CD4-positive, alpha-beta T cell treated with Interleukin-17A for 1 hour (primary cell): ENCODE measurements around the gene POLR2J3.
"Not testable (repeated sequence)": the region's sequence is repeated elsewhere in the genome, so short reads cannot be mapped to it uniquely, and the experiment has no call there.

Experiments used
- DNase-seq: peaks from one replicate; pipeline ENCODE4 v3.0.0-alpha.2; 2020

Gene POLR2J3

DNA sequence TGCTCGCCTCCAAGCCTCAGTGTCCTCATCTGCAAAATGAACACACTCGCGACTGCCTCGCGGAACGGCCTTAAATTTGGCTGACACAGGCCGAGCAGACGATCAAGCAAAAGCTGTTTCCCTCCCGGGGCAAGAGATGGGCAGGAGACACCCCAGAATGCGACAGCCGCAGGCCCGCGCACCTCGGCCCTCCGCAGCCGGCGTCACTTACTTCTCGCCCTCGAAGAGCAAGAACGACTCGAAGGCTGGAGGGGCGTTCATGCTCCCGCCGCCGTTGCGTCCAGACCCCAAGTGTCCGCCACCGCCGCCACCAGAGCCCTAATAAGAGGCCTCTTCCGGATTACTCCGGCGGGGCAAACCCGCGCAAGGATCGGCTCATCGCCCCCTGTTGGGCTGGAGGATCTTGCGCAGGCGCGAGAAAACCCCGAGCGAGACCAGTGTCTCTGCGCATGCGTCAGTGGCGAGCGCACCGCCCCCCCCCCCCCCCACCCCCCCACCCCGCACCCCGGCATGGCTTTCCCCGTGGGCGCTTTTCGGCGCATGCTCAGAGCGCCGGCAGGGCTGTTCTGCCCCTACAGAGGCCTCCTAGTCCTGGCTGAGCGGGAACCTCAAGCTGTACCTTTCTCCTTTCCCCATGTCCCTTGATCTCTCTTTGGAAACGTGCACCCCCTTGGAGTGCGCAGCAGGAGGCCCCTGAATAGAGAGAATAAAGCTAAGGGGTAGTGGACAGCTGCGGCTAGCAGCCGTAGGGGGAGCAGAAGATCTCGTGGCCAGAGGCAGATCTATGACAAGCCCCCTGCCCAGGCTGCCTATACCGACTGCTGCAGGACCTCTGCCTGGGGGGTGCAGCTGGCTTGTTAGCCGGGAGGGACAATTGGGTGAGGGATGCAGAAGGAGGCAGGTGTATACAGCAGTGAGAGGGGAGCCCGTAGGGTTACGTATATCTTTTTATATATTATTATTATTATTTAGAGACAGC, at the start of gene POLR2J3:
Gene POLR2J3 (minus strand): TSS at position 323 of the 979 bp plus-strand sequence. CDS start 62 bp downstream, at position 261.
- DNase-seq = peak; percentile 97

DNA sequence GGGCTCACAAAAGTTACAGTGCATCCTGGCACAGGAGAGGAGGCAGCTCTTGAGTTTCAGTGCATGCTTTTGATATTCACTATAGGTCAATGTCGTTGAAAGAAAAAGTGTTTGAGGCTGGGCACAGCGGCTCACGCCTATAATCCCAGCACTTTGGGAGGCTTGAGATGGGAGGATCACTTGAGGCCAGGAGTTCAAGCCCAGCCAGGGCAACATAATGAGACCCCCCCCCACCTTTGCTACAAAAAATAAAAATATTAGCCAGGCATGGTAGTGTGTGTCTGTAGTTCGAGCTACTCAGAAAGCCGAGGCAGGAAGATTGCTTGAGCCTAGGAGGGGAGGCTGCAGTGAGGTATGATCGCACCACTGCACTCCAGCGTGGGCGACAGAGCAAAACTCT, 45.7 kb upstream of the POLR2J3 start:
- DNase-seq = not testable (repeated sequence)

DNA sequence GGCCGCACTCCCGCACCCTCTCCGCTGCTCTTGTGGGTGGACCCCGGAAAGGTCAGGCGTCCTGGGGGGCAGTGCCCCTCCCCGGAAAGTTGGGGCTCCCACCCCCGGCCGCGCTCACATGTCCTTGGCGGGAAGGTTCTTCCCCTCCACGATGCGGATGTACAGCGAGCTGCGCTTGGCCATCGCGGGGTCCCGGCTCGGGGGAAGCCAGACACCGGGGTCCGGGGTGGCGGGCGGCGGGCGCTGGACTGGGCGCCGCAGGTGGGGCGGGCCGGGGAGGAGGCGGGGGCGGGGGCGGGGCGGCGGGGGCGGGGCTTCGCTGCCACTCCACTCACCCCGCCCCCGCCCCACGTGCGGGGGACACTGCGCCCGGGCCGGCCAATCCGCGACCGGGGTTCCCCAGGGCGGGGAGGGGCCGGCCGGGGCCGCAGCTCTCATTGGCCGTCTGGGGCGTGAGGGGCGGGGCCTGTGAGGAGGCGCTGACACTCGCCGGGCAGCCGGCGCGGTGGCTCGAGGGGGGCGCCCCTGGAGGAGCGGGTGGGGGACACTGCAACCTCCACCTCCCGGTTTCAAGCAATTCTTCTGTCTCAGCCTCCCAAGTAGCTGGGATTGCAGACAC, 44.2 kb upstream of the POLR2J3 start, which contains the start of gene RASA4:
Gene RASA4 (minus strand): TSS at position 250 of the 619 bp plus-strand sequence. CDS start 67 bp downstream, at position 183.
- DNase-seq = peak; percentile 53

DNA sequence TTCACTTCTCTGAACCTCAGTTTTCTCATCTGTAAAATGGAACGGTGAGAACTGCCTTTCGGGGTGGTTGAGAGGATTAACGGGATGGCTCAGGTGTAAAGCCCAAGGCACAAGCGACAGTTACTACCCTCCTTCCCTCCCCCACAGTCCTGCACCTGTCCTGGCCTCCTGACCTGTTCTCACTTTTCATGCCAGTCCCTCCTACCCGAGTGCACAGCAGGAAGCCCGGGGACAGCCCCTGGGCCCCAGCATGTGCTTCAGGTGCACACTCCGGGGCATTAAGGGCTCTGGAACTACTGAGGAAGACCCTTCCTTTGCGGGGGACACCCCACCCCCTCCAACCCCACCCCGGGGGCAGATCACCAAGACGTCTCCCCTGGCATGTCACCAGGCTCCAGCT, 43.5 kb upstream of the POLR2J3 start:
- not testable (repeated sequence) for DNase-seq

DNA sequence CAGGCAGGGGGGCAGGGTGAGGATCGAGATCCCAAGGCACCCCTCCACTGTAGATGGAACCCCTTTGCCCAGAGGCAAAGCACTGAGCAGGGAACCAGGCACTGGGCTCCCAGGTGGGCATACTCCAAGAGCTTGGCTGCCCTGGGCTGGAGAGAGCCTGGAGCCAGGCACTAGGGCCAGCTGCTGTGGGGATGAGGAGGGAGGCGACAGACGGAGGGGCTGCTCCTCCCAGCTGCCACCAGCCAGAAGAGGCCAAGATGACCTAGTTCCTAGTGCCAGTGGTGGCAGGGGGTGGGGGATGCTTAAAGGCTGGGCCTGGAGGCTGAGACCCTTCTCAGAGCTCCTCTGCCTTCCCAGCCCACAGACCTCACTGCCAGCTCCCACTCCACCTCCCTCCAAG, 42.5 kb upstream of the POLR2J3 start:
- not testable (repeated sequence) for DNase-seq

DNA sequence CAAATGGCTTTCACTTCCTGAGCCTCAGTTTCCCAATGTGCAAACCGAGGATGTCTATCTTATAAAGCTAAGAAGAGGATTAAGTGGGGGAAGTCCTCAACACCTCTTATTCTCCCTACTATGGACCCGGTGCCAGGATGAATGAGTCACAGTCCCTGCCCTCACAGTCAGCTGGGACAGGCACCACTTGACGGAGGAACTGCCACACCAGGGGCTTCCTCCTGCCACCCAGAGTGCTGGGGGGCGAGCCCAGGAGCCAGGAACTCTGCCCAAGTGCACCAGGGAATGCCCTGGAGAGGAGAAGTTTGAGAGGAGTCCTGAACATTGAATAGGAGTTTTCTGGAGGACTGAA, 41.9 kb upstream of the POLR2J3 start:
- DNase-seq = not testable (repeated sequence)

DNA sequence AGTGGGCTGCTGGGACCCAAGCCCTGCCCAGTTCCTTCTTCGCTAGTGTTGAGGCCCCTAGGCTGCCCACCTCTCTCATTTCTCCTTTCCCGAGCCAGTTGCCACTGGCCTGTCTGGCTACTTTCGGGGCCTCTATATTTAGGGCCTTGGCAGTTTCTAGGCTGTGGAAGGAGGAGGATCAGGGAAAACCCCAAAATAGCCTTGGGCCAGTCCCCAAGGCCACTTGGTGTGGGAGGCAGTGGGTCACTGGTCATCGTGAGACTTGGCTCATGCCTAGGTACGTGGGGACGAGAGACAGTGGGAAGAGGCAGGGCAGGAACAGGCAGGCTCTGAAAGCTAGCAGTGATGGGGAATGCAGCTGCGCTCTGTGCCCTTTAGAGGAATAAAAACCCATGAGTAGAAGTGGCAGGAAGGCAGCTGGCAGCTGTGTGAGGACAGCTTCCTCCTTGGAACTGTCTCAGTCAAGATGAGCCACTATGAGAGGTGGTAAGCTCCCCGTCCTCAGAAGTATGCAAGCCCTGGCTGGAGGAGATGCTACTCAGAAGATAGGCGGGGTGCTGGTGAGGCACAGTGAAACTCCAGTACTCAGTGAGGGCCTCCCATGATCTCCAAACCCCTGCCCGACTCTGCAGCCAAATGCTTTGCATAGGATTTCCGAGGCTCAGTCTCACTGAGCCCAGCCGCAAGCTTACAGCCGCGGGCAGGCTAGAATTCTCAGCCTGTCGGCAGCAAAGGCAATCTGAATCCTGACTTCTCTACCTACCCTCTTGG, 41.4 kb upstream of the POLR2J3 start:
- not testable (repeated sequence) for DNase-seq

DNA sequence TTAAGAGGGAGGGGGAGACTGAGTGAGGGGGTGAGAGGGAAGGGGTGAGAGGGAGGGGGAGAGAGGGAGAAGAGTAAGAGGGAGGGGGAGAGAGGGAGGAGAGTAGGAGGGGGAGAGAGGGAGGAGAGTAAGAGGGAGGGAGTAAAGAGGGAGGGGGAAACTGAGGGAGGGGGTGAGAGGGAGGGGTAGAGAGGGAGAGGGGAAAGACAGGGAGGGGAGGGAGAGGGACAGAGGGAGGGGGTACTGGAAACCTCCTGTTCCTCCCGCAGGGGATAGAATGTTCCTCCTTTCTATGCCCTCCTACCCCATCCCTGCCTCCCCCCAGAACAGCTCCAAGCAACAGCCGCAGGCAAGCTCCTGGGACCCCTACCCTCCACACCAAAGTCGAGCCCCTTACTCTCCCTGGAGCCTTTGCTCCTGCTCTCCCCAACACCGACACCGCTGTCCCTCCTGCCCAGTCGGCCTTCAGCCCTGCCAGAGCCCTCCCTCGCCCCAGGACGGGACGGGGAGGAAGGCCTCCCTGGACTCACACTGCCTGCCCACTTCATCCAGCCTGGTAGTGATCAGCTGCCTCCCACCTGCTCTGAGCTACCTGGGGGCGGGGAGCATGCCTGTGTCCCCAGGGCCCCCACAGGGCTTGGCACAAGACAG, 39.4 kb upstream of the POLR2J3 start:
- not testable (repeated sequence) for DNase-seq

DNA sequence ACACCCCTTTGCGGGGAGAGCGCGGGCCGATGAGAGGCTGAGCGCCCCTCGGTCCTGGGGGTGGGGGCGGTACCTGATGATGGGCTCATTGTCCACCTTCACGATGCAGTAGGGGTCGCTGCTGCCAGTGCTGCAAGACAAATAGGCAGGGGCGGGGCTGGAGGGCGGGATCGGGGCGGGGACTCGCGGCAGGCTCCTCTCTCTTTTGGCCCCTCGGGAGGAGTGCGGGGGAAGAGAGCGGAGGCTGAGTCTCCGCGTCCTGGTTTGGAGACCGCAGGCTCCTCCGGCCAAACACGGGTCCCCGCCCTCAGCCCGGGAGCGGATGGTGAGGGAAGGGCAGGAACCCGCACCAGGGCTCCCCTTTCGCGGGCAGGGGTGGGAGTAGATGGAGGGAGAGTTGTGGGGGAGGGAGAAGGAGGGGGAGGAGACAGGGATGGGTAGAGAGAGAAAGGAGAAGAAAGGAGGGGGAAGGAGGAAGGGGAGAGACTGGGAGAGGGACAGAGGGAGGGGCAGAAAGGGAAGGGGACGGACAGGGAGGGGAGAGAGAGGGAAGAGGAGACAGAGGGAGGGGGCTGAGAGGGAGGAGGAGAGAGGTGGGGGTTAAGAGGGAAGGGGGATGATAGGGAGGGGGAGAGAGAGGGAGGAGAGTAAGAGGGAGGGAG, 38.8 kb upstream of the POLR2J3 start:
- not testable (repeated sequence) for DNase-seq

DNA sequence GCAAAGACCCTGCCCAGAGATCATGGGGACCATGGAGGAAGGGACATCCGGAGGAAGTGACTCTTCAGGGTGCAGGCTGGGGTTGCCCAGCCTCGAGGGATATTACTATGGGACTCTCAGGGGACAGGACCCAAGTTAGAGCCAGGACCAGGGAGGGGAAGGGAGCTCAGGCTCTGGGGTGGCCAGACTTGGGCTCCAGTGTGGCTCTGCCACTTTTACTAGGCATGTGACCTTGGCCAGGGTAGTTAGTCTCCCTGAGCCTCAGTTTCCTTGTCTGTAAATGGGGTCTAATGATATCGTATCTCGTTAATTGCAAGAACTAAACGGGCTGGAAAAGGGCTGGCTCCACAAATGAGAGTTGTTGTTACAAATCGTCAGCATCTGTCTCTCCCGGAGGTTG, 38.1 kb upstream of the POLR2J3 start:
- not testable (repeated sequence) for DNase-seq

DNA sequence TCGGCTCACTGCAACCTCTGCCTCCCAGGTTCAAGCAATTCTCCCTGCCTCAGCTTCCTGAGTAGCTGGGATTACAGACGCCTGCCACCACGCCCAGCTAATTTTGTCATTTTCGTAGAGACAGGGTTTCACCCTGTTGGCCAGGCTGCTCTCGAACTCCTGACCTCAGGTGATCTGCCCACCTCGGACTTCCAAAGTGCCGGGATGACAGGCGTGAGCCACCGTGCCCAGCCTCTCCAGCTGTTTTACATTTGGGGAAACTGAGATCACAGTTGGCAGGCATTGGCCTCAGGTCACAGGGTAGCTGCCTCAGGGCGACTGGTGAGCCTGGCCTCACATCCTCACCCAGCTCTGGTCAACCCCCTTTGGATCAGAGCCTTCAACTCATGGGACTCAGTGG, 37.4 kb upstream of the POLR2J3 start:
- DNase-seq = not testable (repeated sequence)

DNA sequence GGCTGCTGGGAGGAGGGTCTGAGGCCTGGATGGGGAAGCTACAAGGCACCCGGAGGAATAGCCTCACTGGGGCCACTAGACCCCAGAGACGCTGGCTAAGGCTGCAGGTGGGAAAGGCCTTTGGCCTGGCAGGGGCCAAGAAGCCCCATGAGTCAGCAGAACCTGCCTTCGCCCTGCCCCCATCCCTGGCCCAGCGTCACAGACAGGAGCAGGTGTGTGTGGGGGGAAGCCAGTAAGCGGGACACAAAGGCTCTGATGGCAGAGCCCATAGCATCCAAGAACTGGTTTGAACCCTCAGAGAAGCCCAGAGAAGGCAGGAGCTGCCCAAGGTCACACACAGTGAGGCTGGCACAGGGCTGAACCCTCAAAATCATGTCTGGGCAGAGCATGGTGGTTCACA, 34.5 kb upstream of the POLR2J3 start:
- not testable (repeated sequence) for DNase-seq

DNA sequence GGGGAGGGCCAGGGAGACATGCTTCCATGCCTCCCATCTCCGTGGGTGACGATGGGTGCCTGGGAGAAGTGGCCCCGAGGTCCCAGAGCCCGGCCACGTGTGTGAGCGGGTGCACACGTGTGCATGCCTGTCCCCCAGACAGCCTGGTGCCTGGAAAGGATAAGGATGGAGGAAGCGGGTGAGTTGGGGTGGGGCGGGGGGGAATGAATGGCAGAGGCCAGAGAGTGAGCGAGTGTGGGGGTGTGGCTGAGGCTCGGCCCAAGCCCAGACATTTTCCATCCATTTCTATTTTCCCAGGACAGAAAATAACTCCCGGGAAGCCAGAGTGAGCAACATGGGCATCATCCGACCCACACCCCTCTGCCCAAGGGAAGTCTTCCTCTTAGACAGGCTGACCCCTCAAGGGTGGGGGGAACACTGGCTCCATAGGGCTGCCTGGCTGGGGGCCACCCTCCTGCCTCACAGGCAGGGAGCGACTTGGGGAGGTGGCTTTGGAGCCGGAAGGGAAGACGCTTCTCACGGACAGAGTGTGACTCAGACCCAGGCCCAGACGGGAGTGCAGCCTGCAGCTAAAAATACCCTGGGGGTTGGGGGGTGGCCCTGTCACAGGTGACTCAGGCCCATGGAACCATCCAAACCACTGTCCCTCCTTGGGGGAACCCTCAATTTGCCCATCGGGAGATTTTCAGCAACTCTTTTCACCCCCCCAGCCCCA, 32.2 kb upstream of the POLR2J3 start:
- DNase-seq = not testable (repeated sequence)

DNA sequence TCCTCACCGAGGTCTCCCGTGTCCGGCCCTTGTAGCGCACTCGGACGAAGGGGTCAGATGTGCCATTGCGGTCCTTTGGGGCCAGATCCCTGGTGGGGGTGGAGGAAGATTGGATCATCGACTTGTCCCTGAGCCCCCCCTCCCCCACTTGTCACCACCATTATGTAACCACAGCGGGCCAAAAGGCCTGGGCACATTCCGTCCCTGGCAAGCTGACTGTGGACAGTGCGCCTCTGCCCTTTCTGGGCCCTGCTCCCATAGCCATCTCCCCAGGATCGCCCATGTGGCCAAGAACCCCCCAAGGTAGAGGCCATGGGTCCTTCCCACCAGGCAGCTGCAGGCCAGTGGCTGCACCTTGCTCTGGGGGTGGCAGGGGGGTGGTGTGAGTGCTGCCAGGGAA, 29.9 kb upstream of the POLR2J3 start:
- DNase-seq = not testable (repeated sequence)

DNA sequence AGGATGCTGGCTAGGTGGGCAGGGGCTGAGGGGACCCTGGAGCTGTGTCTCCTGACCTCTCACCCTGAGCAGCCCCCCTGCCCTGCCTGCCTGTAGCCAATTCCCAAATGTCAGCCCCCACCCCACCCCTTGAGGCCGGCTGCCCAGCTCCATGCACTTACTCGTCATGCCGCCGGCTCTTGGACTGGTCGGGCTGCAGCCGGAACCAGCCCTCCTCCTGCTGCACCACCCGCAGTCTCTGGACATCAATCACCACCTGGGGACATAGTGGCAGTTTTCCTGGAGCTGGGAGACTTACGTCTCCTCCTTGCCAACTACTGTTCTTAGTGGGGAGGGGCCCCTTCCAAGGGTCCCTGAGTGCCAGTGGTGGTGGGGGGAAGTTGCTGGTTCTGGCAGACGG, 27.3 kb upstream of the POLR2J3 start:
- DNase-seq = not testable (repeated sequence)

DNA sequence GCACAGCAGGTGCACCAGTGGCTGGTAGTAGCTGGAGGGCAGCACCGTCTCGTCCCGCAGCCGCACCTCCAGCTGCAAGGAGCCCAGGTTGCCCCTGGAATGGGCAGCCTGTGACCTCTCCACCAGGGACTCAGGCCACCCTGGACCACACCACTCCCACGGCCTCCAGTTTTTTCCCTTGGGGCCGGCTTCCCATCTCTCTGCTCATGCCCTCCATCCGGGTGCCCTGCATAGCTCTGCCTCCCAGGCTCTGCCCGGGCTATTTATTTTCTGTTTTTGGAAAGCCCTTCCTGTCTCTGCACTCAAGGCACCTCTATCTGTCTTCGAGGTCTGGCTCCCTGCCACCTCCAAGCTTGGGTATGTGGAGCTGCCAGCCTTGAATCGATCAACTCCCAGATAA, 23.7 kb upstream of the POLR2J3 start:
- DNase-seq = not testable (repeated sequence)

DNA sequence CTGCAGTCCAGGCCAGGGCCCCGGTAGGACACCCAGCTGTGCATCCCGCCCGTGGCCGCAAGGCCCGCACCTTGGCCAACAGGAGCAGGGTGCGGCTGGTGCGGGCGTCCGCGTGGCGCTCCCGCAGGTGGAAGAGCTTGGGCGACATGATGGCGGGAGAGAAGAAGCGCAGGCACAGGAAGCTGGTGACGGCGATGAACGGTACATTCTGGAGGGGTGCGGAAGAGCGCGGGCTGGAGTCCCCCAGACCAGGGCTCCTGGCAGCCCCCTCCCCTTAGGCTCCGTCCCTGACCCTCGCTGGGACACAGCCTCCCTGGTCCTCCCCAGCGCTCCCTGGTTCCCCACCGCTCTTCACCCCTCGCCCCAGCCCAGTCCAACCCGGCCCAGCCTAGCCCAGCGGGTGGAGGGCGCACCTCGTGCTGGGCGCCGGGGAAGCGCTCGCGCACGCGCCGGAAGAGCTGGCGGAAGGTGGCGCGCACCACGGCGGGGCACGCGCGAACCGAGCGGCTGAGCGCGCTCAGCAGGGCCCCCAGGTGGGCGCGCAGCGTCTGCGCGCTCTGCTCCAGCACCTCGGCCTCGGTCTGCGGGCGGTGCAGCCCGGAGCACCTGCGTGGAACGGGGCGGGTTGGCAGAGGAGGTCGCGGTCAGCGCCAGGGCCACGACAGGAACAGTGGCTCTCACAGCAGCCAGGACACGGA, 21.4 kb upstream of the POLR2J3 start:
- not testable (repeated sequence) for DNase-seq

DNA sequence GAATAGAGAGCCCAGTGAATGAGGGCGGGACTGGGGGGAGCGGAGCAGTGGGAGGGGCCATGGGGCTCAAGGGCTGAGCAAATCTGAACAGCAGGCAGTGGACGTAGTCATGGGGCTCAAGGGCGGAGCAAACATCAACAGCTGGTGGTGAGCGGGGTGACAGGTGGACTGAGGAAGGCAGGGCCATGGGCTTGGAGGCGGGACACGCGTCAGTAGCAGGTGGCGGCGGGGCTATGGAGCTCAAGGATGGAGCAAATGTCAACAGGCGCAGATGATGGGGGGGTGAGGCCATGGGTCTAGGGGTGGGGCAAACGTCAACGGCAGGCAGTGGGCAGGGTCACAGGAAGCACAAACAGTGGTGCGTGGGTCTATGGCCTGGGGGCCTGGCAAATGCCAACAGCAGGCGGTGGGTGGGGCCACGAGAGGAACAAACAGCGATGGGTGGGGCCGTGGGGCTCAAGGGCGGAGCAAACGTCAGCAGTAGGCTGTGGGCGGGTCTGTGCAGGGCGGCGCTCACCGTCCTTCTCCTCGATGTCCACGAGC, 20.2 kb upstream of the POLR2J3 start:
- peak; percentile 81 for DNase-seq

DNA sequence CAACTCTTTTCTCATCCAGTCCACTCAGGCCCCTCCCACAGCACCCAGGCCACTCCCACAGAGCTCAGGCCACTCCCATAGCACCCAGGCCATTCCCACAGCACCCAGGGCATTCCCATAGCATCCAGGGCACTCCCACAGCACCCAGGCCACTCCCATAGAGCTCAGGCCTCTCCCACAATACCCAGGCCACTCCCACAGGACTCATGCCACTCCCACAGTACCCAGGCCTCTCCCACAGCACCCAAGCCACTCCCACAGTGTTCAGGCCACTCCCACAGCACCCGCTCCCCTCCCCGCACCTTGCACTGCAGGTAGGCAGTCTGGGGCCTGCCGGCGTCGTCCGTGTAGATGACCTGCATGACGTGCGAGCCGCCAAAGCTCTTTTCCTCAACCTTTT, 17.5 kb upstream of the POLR2J3 start:
- not testable (repeated sequence) for DNase-seq

DNA sequence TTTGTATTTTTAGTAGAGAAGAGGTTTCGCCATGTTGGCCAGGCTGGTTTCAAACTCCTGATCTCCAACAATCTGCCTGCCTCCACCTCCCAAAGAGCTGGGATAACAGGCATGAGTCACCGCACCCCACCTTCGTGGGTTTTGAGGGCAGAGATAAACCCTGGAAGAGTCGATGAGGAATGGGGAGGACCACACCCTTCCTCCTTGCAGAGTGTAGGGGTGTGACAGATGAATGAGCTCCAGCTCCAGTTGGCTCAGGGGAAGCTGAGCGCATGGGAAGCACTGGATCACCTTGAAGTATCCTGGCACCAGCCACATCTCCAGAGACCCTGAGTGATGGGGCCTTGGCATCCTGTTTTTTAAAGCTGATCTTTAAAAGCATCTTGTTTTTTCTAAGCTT, 11.1 kb upstream of the POLR2J3 start:
- not testable (repeated sequence) for DNase-seq
